Upper lobe of left lung (tissue), 6 donors: ENCODE data around the gene THAP9. TPM values are rescaled to one million over a fixed set of nuclear protein-coding genes. Genes with fewer than 3 reads are reported as not detected.

Experiments used
- ATAC-seq, 2 donors: fragments of 200-7000 bp; cut with Tn5 transposase; one replicate each; pipeline ENCODE4 v1.9.1; 2022; ENCODE audit warnings: mild to moderate bottlenecking in 2 of 2, moderate library complexity in 2 of 2; ENCODE audit not compliant: low FRiP score in 2 of 2
- DNase-seq, 2 donors: peaks; one replicate each; pipeline ENCODE4 v3.0.0-alpha.2; 2019 to 2020
- H3K27ac ChIP-seq, 4 donors: fragments of 200-600 bp; sonication (generic); one replicate each; pipeline ENCODE4 v1.5.1; 2016 to 2019
- H3K27me3 ChIP-seq, 4 donors: fragments of 200-600 bp; sonication (generic); one replicate each; pipeline ENCODE4 v1.5.1; 2017 to 2019
- H3K36me3 ChIP-seq, 4 donors: fragments of 200-600 bp; sonication (generic); one replicate each; pipeline ENCODE4 v1.5.1; 2016 to 2019
- H3K4me1 ChIP-seq, 4 donors: fragments of 200-600 bp; sonication (generic); one replicate each; pipeline ENCODE4 v1.5.1; 2018 to 2019
- H3K4me3 ChIP-seq, 4 donors: fragments of 200-600 bp; sonication (generic); one replicate each; pipeline ENCODE4 v1.5.1; 2017 to 2019; ENCODE audit warnings: mild to moderate bottlenecking in 2 of 4, moderate library complexity in 1 of 4
- H3K9me3 ChIP-seq, 4 donors: fragments of 200-600 bp; sonication (generic); one replicate each; pipeline ENCODE4 v1.5.1; 2018 to 2019
- EP300 ChIP-seq, 4 donors: sonication (generic); formaldehyde crosslinking; IDR thresholded peaks; one replicate each; pipeline ENCODE4 v1.5.1; 2017; ENCODE audit warnings: antibody characterized with exemption in 4 of 4, control low read depth in 2 of 4
- POLR2A ChIP-seq, 4 donors: fragments of 450-650 bp; IDR thresholded peaks; one replicate each; pipeline ENCODE4 v1.5.1; 2016 to 2017; ENCODE audit warnings: antibody characterized with exemption in 4 of 4, mild to moderate bottlenecking in 2 of 4
- POLR2AphosphoS5 ChIP-seq, 2 donors: sonication (generic); formaldehyde crosslinking; IDR thresholded peaks; one replicate each; pipeline ENCODE4 v1.5.1; 2017; ENCODE audit warnings: antibody characterized with exemption in 2 of 2
- WGBS, 2 donors: methylation state at CpG; one replicate each; pipeline ENCODE4 v1.1.5; 2017 to 2018; 5-methylcytosine and 5-hydroxymethylcytosine counted together
- total RNA-seq, 6 donors: library from RNA; depleted of rRNA in 4 of 6; stranded (reverse); fragments of >200 nt in 4 of 6; gene quantifications; one replicate each; pipeline versions ENCODE4 v1.1.0 to v1.2.1, GENCODE V29; 2016 to 2021
- TF ChIP-seq, protein P1 (sequence below), 6 experiments: fragments of 450-650 bp in 4 of 6; fragments of 200-600 bp in 2 of 6; sonication (generic) in 2 of 6; IDR thresholded peaks; one replicate each; pipeline ENCODE4 v1.5.1; 2016 to 2019; ENCODE audit warnings: antibody characterized with exemption in 6 of 6
- donor health status: DM: no; HTN: no; CAD: no; lungs with moderate emphysema.
- donor health status: DM: no; HTN: yes; CAD: no; lungs with severe emphysema.

The THAP9 gene
- total RNA-seq, 6 donors from 2014 or later: 2.0 to 4.5 (median 3.1) TPM

DNA sequence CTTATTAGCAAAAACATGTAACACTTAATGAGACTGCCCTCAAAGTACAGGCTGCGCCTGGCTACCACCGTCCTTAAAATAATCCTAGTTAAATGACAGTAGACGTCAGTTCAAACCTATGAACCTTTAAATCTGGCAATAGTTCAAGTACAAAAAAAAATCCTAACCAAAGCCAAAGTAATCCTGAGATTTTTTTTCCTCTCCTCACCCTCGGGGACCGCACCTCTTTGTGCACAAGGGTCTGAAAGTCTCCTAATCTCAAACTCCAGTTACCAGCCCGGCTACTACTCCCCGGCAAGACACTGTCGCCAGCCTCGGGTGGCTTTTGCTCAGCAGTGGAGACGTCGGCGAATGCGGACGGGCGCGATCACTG, 10.0 kb upstream of the THAP9 start:
- H3K27ac ChIP-seq: peak overlapping the region; percentile 94 to 98 (median 97)
- H3K27me3 ChIP-seq: no peaks in the 10 kb centered on the region
- H3K36me3 ChIP-seq: peaks cover 4 to 28% (median 12%) of the 10 kb centered on the region in 4 donors
- ATAC-seq: peak in 1 of 2 donors; percentile 11
- TF ChIP-seq, protein P1, sequence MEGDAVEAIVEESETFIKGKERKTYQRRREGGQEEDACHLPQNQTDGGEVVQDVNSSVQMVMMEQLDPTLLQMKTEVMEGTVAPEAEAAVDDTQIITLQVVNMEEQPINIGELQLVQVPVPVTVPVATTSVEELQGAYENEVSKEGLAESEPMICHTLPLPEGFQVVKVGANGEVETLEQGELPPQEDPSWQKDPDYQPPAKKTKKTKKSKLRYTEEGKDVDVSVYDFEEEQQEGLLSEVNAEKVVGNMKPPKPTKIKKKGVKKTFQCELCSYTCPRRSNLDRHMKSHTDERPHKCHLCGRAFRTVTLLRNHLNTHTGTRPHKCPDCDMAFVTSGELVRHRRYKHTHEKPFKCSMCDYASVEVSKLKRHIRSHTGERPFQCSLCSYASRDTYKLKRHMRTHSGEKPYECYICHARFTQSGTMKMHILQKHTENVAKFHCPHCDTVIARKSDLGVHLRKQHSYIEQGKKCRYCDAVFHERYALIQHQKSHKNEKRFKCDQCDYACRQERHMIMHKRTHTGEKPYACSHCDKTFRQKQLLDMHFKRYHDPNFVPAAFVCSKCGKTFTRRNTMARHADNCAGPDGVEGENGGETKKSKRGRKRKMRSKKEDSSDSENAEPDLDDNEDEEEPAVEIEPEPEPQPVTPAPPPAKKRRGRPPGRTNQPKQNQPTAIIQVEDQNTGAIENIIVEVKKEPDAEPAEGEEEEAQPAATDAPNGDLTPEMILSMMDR (IDR thresholded peaks at IDR 0.05): peak in 1 of 6 experiments; percentile 5
- TF ChIP-seq POLR2AphosphoS5 (IDR thresholded peaks at IDR 0.05) (no peak), EP300 (IDR thresholded peaks at IDR 0.05) (no peak)
- H3K9me3 ChIP-seq: no peaks in the 10 kb centered on the region
- 0 to 1% methylated on average over 14 to 16 of the region's 16 CpGs for WGBS, 2 donors
- no peak for DNase-seq
- H3K4me1 ChIP-seq: peaks cover 26 to 50% (median 36%) of the 10 kb centered on the region in 4 donors
- H3K4me3 ChIP-seq: peak overlapping the region; percentile 31 to 75 (median 72)

DNA sequence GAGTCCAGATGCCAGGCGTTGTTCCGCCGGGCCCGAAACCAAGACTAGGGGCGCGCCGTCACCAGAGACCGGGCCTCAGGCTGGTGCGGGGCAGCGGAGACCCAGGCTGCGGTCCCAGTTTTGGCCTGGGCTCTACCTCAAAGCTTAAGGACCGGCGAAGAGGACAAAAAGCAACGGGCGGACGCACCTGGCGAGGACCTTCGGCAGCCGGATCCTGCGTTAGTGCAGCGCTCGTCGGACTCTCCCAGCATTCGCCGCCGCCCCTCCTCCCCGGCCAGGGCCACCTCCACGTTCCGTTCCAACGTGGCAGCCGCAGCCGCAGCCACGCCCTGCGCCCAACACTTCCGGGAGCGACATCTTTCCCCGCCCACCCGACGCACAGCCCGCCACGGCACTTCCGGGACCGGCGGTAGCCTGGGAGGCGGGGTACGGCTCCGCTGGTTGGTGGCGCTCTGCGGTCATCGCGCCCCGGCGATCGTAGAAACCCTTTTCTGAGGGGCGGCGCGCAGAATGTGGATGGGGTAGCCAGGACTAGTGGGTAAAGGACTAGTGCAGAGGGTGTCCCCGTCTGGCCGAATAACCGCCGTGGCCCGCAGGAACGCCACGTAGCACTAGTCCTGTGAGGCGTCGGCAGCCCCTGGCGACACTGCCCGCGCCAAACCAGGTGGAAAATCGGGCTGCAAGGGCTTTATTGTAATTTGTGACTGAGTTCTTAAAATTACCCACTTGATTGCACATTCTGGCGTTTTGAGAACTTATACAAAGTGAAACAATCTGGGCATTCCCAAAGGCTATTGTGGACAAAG, 9.4 kb upstream of the THAP9 start, which contains the start of gene SEC31A:
Gene SEC31A, minus strand, starts transcription at position 253 of the 806 bp plus-strand sequence. CDS start 9,217 bp downstream, outside the sequence.
- H3K4me1 ChIP-seq: peaks cover 20 to 44% (median 30%) of the 10 kb centered on the region in 4 donors
- peak within 1 kb of the TSS; percentile 31 to 75 (median 72) for H3K4me3 ChIP-seq
- 0% methylated on average over 2 to 45 of the region's 71 CpGs for WGBS, 2 donors
- H3K9me3 ChIP-seq: no peaks in the 10 kb centered on the region
- no peaks in the 10 kb centered on the region for H3K27me3 ChIP-seq
- peak within 1 kb of the TSS; percentile 94 to 98 (median 97) for H3K27ac ChIP-seq
- TF ChIP-seq EP300 (IDR thresholded peaks at IDR 0.05): peak in 1 of 4 donors; percentile 77
- TF ChIP-seq POLR2AphosphoS5 (IDR thresholded peaks at IDR 0.05): peak; percentile 98
- TF ChIP-seq POLR2A (IDR thresholded peaks at IDR 0.05): peak in 3 of 4 donors; percentile 95 to 98 (median 95)
- TF ChIP-seq, protein P1 (IDR thresholded peaks at IDR 0.05): peak in 3 of 6 experiments; percentile 4 to 44 (median 18)
- H3K36me3 ChIP-seq: peaks cover 4 to 34% (median 13%) of the 10 kb centered on the region in 4 donors
- DNase-seq (peak; percentile 96 to 99), ATAC-seq (peak; percentile 99 to 100)

DNA sequence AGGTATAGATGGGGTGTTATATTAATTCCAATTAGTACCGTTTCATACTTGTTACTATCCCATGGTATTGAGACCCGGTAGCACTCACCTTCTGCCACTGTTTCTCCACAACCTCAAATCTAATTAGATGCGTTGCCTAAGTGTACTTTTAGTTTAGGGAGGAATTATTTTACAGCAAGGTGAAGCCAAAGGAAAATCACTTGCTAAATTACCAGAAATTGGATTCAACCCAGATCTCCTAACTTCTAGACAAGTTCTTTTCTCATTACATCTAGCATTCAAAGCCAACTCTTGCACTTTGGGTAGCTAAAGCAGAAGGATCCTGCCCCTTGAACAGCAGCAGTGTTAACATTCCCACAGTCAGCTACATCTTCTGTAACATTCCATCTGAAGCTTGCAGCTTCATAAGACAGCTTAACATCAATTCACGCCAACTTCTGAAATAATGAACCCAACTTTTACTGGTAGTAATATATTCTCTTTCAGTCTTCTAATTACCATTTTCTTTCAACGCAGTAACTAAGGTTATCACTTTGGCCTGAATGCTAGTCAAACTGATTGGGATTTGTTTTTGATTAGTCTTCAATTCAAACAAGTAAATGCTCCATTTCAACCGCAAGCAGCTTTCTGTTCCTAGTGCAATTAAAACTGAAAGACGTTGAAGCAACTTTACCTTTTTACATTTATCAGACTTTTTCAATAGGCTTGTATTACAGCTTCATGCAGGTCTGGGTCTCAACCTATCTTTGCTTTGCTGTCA, 8.6 kb upstream of the THAP9 start:
- 36 to 37% methylated on average over 7 of the region's 7 CpGs for WGBS, 2 donors
- TF ChIP-seq POLR2A (IDR thresholded peaks at IDR 0.05): no peak
- TF ChIP-seq, protein P1 (IDR thresholded peaks at IDR 0.05): no peak
- TF ChIP-seq EP300 (IDR thresholded peaks at IDR 0.05): no peak
- no peak for TF ChIP-seq POLR2AphosphoS5 (IDR thresholded peaks at IDR 0.05)
- peaks cover 4 to 36% (median 15%) of the 10 kb centered on the region in 4 donors for H3K36me3 ChIP-seq
- ATAC-seq (peak in 1 of 2 donors; percentile 0), DNase-seq (no peak)
- H3K4me1 ChIP-seq: peaks cover 15 to 36% (median 24%) of the 10 kb centered on the region in 4 donors
- no peaks in the 10 kb centered on the region for H3K27me3 ChIP-seq
- H3K27ac ChIP-seq: peak overlapping the region; percentile 94 to 98 (median 97)
- no peaks in the 10 kb centered on the region for H3K9me3 ChIP-seq
- peak overlapping the region; percentile 31 to 75 (median 72) for H3K4me3 ChIP-seq

DNA sequence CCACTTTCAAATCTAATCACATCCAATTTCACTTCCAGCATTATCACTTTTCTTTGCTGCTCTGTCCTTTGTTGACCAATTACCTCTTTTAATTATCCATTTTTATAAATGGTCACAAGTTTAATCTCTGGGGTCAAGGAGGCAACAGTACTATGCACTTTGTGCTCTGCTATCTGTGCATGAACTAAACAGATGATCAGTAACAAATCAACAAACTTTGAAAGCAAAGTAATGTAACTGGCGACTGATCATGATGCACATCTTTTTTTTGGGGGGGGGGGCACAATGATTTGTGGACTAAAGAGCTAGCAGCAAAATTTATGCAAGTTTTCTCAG, 8.1 kb upstream of the THAP9 start:
- WGBS, 2 donors: 82 to 86% methylated on average over 1 of the region's 1 CpG
- peaks cover 19 to 33% (median 26%) of the 10 kb centered on the region in 4 donors for H3K4me1 ChIP-seq
- no peak overlapping the region for H3K27ac ChIP-seq
- ATAC-seq (no peak), DNase-seq (no peak)
- H3K27me3 ChIP-seq: no peaks in the 10 kb centered on the region
- TF ChIP-seq POLR2A (IDR thresholded peaks at IDR 0.05) (no peak), POLR2AphosphoS5 (IDR thresholded peaks at IDR 0.05) (no peak), EP300 (IDR thresholded peaks at IDR 0.05) (no peak)
- TF ChIP-seq, protein P1 (IDR thresholded peaks at IDR 0.05): no peak
- H3K9me3 ChIP-seq: no peaks in the 10 kb centered on the region
- H3K36me3 ChIP-seq: peaks cover 4 to 38% (median 15%) of the 10 kb centered on the region in 4 donors
- H3K4me3 ChIP-seq: no peak overlapping the region
